Hepatocyte (in vitro differentiated cells): Measurements from ENCODE around the gene ATN1. TPM values are rescaled to one million over a fixed set of nuclear protein-coding genes. Genes with fewer than 3 reads are reported as not detected.

Source experiments
- DNase-seq: peaks from one replicate; pipeline ENCODE4 v3.0.0-alpha.2; 2016; ENCODE audit warnings: low spot score
- H2AFZ ChIP-seq: fragments of 200-600 bp; sonication (generic); 2 replicates; pipeline ENCODE4 v1.6.0; 2016; ENCODE audit warnings: antibody characterized with exemption, mild to moderate bottlenecking
- H3K27ac ChIP-seq: fragments of 200-600 bp; sonication (generic); 2 replicates; pipeline ENCODE4 v1.5.1; 2016; ENCODE audit warnings: mild to moderate bottlenecking
- H3K27me3 ChIP-seq: fragments of 200-600 bp; sonication (generic); 2 replicates; pipeline ENCODE4 v1.6.1; 2016
- H3K36me3 ChIP-seq: fragments of 200-600 bp; sonication (generic); replicated peaks from 2 replicates; pipeline ENCODE4 v1.5.1; 2016; ENCODE audit warnings: low read depth; ENCODE audit not compliant: insufficient read depth
- H3K4me1 ChIP-seq: fragments of 200-600 bp; sonication (generic); 2 replicates; pipeline ENCODE4 v1.5.1; 2016; ENCODE audit warnings: mild to moderate bottlenecking, moderate library complexity; ENCODE audit not compliant: insufficient read depth
- H3K4me2 ChIP-seq: fragments of 200-600 bp; sonication (generic); 2 replicates; pipeline ENCODE4 v1.6.0; 2016
- H3K4me3 ChIP-seq: fragments of 200-600 bp; sonication (generic); 2 replicates; pipeline ENCODE4 v1.5.1; 2016; ENCODE audit warnings: mild to moderate bottlenecking
- H3K79me2 ChIP-seq: fragments of 200-600 bp; sonication (generic); 2 replicates; pipeline ENCODE4 v1.6.0; 2017; ENCODE audit warnings: mild to moderate bottlenecking
- H3K9me2 ChIP-seq: fragments of 200-600 bp; sonication (generic); replicated peaks from 2 replicates; pipeline ENCODE4 v1.6.0; 2017; ENCODE audit warnings: mild to moderate bottlenecking; ENCODE audit not compliant: insufficient read depth
- H3K9me3 ChIP-seq: fragments of 200-600 bp; sonication (generic); 2 replicates; pipeline ENCODE4 v1.5.1; 2016; ENCODE audit warnings: low read depth, mild to moderate bottlenecking
- H4K20me1 ChIP-seq: fragments of 200-600 bp; sonication (generic); 2 replicates; pipeline ENCODE4 v1.6.0; 2016; ENCODE audit warnings: mild to moderate bottlenecking; ENCODE audit not compliant: insufficient read depth, poor library complexity, severe bottlenecking
- EZH2 ChIP-seq: fragments of 200-600 bp; sonication (generic); IDR thresholded peaks from 2 replicates; pipeline ENCODE4 v1.6.1; 2016; ENCODE audit warnings: antibody characterized with exemption, mild to moderate bottlenecking, borderline replicate concordance
- EZH2phosphoT487 ChIP-seq: fragments of 200-600 bp; sonication (generic); IDR thresholded peaks from one replicate; pipeline ENCODE4 v1.6.1; 2018; ENCODE audit warnings: antibody characterized with exemption, mild to moderate bottlenecking, low read depth, moderate library complexity; ENCODE audit not compliant: unreplicated experiment, severe bottlenecking
- WGBS: methylation state at CpG from one replicate; pipeline ENCODE4 v1.1.6; 2016; ENCODE audit warnings: low lambda C conversion rate; ENCODE audit errors: missing lambda C conversion rate; 5-methylcytosine and 5-hydroxymethylcytosine counted together
- polyA plus RNA-seq: library from polyadenylated mRNA; unstranded; fragments of >200 nt; fragmentation: Nextera tagmentation; extraction: Ambion mirVana; gene quantifications from 2 replicates; pipeline ENCODE4 v1.2.1, GENCODE V29; 2016
- total RNA-seq: library from RNA; depleted of rRNA; stranded (reverse); fragments of >200 nt; gene quantifications from 2 replicates; pipeline ENCODE4 v1.2.3, GENCODE V29; 2014
- TF ChIP-seq, protein P1 (sequence below): fragments of 200-600 bp; sonication (generic); IDR thresholded peaks from 2 replicates; pipeline ENCODE4 v1.5.1; 2016; ENCODE audit warnings: antibody characterized with exemption, mild to moderate bottlenecking; ENCODE audit not compliant: poor library complexity

The ATN1 gene
- total and polyA plus RNA-seq, 2 experiments from 2014 or later = 15.8 to 32.7 TPM

DNA sequence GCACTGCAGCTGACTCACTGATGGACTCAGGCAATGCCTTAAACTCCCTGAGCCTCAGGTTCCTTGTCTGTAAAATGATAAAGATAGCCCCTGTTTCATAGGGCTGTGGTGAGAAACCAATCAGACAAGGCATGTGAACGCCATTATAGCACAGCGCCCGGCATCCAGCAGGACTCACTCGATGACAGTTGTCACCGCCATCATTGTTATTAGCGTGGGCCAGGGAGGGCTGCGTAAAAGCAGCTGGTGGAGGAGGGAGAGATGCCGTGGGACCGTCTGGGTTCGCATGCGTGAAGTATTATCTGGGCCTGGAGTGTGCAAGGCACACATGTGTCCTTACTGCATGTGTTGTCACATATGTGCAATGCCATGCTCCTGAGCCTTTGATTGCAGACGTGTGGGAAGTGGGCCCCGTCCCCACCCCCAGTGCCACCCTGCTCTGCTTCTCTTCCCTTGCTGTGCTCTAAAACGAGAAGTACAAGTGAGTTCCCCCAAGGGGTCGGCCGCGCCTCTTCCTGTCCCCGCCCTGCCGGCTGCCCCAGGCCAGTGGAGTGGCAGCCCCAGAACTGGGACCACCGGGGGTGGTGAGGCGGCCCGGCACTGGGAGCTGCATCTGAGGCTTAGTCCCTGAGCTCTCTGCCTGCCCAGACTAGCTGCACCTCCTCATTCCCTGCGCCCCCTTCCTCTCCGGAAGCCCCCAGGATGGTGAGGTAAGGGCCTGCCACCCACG is 23.2 kb downstream of the ATN1 start, which contains the start of gene PTPN6:
Gene PTPN6 (plus strand): TSS at position 546 of the 730 bp plus-strand sequence. CDS start 157 bp downstream, at position 703.
- no peaks in the 10 kb centered on the region for H3K9me2 ChIP-seq
- H3K9me3 ChIP-seq = no peaks in the 10 kb centered on the region
- whole genome bisulfite sequencing = 88% methylated on average over 24 of the region's 25 CpGs
- DNase-seq = no peak
- no peak within 1 kb of the TSS for H3K4me2 ChIP-seq
- H3K27me3 ChIP-seq = no peaks in the 10 kb centered on the region
- no peak within 1 kb of the TSS for H3K4me3 ChIP-seq
- no peak within 1 kb of the TSS for H2AFZ ChIP-seq
- H3K36me3 ChIP-seq = no peaks in the 10 kb centered on the region
- H3K4me1 ChIP-seq = peaks cover 4% of the 10 kb centered on the region
- peaks cover 10% of the 10 kb centered on the region for H3K79me2 ChIP-seq
- H4K20me1 ChIP-seq = no peaks in the 10 kb centered on the region
- TF ChIP-seq EZH2 = no peak
- TF ChIP-seq, protein P1, sequence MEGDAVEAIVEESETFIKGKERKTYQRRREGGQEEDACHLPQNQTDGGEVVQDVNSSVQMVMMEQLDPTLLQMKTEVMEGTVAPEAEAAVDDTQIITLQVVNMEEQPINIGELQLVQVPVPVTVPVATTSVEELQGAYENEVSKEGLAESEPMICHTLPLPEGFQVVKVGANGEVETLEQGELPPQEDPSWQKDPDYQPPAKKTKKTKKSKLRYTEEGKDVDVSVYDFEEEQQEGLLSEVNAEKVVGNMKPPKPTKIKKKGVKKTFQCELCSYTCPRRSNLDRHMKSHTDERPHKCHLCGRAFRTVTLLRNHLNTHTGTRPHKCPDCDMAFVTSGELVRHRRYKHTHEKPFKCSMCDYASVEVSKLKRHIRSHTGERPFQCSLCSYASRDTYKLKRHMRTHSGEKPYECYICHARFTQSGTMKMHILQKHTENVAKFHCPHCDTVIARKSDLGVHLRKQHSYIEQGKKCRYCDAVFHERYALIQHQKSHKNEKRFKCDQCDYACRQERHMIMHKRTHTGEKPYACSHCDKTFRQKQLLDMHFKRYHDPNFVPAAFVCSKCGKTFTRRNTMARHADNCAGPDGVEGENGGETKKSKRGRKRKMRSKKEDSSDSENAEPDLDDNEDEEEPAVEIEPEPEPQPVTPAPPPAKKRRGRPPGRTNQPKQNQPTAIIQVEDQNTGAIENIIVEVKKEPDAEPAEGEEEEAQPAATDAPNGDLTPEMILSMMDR = no peak
- TF ChIP-seq EZH2phosphoT487 = no peak
- no peak within 1 kb of the TSS for H3K27ac ChIP-seq

DNA sequence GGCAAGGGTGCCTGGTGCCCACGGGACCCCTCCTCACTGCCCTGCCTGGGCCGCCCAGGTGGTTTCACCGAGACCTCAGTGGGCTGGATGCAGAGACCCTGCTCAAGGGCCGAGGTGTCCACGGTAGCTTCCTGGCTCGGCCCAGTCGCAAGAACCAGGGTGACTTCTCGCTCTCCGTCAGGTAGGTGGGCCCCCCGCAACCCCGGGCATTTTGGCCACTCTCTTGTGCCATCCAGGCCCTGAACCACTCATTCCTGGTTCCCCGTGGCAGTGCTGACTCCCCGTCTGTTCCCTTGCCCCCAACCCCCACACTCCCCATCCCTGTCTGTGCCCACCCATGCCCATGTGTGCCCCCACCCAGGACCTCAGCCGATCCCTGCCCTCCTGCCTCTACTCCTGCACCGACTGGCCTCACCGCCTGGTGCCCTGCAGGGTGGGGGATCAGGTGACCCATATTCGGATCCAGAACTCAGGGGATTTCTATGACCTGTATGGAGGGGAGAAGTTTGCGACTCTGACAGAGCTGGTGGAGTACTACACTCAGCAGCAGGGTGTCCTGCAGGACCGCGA is 23.9 kb downstream of the ATN1 start:
- Histone ChIP-seq H3K27ac (no peak overlapping the region), H3K36me3 (no peaks in the 10 kb centered on the region), H3K9me2 (no peaks in the 10 kb centered on the region), H3K79me2 (peaks cover 10% of the 10 kb centered on the region), H3K4me3 (no peak overlapping the region), H3K9me3 (no peaks in the 10 kb centered on the region), H3K27me3 (no peaks in the 10 kb centered on the region), H3K4me1 (peaks cover 3% of the 10 kb centered on the region), H2AFZ (no peak overlapping the region), H3K4me2 (no peak overlapping the region), H4K20me1 (no peaks in the 10 kb centered on the region)
- no peak for TF ChIP-seq EZH2
- DNase-seq = no peak
- 93% methylated on average over 14 of the region's 20 CpGs for WGBS

DNA sequence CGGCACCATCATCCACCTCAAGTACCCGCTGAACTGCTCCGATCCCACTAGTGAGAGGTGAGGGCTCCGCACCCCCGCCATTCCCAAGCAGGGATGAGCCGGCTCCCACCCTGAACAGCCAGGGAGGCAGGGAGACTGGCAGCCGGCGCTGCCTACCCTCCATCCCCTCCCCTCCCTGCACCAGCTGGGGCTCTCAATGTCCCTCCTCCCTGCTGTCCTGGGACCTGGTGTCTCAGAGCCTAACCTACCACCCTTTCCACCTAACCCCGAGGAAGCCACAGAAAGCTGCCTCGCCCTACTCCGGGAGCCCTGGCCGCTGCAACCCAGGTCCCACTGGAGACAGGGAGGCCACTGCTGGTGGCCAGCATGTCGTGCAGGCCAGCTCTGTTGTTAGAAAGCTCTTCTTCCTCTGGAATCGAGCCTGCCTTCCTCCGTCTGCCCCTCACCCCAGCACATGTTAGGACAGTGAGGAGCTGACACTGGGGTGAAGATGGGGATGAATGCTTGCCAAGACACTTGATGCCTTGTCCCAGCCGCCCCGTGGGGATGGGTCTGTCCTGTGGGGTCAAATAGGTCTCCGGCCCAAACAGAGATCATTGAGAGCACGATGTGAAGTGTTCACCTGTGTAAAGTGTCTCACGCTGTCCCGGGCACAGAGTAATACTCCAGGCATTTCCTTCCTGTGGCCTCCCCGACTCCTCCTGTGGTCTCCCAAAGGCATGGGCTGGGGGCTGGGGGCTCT is 24.5 kb downstream of the ATN1 start:
- H3K4me1 ChIP-seq = peaks cover 3% of the 10 kb centered on the region
- H3K9me2 ChIP-seq = no peaks in the 10 kb centered on the region
- no peaks in the 10 kb centered on the region for H3K36me3 ChIP-seq
- DNase-seq = no peak
- H2AFZ ChIP-seq = no peak overlapping the region
- no peak for TF ChIP-seq EZH2phosphoT487
- TF ChIP-seq, protein P1 = no peak
- no peak for TF ChIP-seq EZH2
- H3K27ac ChIP-seq = no peak overlapping the region
- no peak overlapping the region for H3K4me3 ChIP-seq
- H3K27me3 ChIP-seq = no peaks in the 10 kb centered on the region
- no peaks in the 10 kb centered on the region for H4K20me1 ChIP-seq
- 89% methylated on average over 18 of the region's 22 CpGs for WGBS
- no peak overlapping the region for H3K4me2 ChIP-seq
- H3K79me2 ChIP-seq = peaks cover 6% of the 10 kb centered on the region
- no peaks in the 10 kb centered on the region for H3K9me3 ChIP-seq
